Thymus (tissue), 11 donors: ENCODE measurements around the gene SLC35F3. TPM values are rescaled to one million over a fixed set of nuclear protein-coding genes. Genes with fewer than 3 reads are reported as not detected.

Experiments used
- DNase-seq, 9 donors: peaks; one replicate each; pipeline ENCODE4 v3.0.0-alpha.2; 2013; ENCODE audit warnings: low spot score in 9 of 9, low read depth in 6 of 9, missing footprints in 1 of 9
- H3K27ac ChIP-seq, 2 donors: one replicate each; pipeline ENCODE4 v1.5.1; 2013; ENCODE audit warnings: control low read depth in 1 of 2, low read depth in 1 of 2, low read length in 1 of 2, mild to moderate bottlenecking in 1 of 2, moderate library complexity in 1 of 2
- H3K27me3 ChIP-seq, 2 donors: one replicate each; pipeline ENCODE4 v1.5.1; 2013; ENCODE audit warnings: low read length in 1 of 2; ENCODE audit not compliant: control insufficient read depth in 2 of 2, insufficient read depth in 1 of 2
- H3K36me3 ChIP-seq, 2 donors: one replicate each; pipeline ENCODE4 v1.5.1; 2013; ENCODE audit warnings: low read length in 1 of 2, mild to moderate bottlenecking in 1 of 2, moderate library complexity in 1 of 2; ENCODE audit not compliant: control insufficient read depth in 2 of 2, insufficient read depth in 2 of 2
- H3K4me1 ChIP-seq, 2 donors: one replicate each; pipeline ENCODE4 v1.5.1; 2013; ENCODE audit warnings: low read length in 2 of 2; ENCODE audit not compliant: control insufficient read depth in 2 of 2, insufficient read depth in 2 of 2
- H3K4me3 ChIP-seq, 2 donors: one replicate each; pipeline ENCODE4 v1.5.1; 2013; ENCODE audit warnings: low read length in 2 of 2, control low read depth in 1 of 2, mild to moderate bottlenecking in 1 of 2
- H3K9me3 ChIP-seq, 2 donors: one replicate each; pipeline ENCODE4 v1.5.1; 2013; ENCODE audit warnings: low read length in 1 of 2, mild to moderate bottlenecking in 1 of 2; ENCODE audit not compliant: control insufficient read depth in 2 of 2, insufficient read depth in 1 of 2
- WGBS: extraction: QIAGEN DNeasy Blood & Tissue Kit; methylation state at CpG from one replicate; pipeline ENCODE4 v1.1.7; 2013; 5-methylcytosine and 5-hydroxymethylcytosine counted together
- polyA plus RNA-seq: library from polyadenylated mRNA; stranded (reverse); fragments of 200-250 nt; gene quantifications from one replicate; pipeline ENCODE4 v1.2.3, GENCODE V29; 2013
- total RNA-seq: library from RNA; stranded (reverse); fragments of 120-200 nt; gene quantifications from one replicate; pipeline ENCODE4 v1.2.4, GENCODE V29; 2013
- donor health status: healthy.

Gene SLC35F3
- total and polyA plus RNA-seq, 2 donors: 1.9 to 3.2 TPM

DNA sequence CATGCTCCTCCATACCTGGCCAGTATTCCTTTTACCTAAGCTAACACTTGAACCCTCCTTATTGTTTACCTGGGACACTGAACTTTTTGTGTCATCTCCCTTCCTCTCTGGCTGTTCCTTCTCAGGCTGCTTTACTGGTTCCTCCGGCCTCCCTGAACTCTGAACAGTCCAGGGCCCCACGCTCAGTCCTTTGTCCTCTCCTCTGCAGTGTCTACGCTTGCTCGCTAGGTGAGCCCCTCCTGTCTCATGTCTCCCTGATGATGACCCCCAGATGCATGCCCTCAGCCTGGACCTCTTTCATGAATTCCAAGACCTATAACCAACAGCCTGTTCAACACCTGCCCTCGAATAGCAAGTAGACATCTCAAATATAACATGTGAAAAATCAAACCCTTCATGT, 360.4 kb downstream of the SLC35F3 start:
- no peak overlapping the region for H3K27ac ChIP-seq
- no peak for DNase-seq
- no peaks in the 10 kb centered on the region for H3K4me1 ChIP-seq
- no peaks in the 10 kb centered on the region for H3K36me3 ChIP-seq
- WGBS: 97% methylated on average over 5 of the region's 5 CpGs
- no peaks in the 10 kb centered on the region for H3K27me3 ChIP-seq
- no peak overlapping the region for H3K4me3 ChIP-seq
- no peaks in the 10 kb centered on the region for H3K9me3 ChIP-seq

DNA sequence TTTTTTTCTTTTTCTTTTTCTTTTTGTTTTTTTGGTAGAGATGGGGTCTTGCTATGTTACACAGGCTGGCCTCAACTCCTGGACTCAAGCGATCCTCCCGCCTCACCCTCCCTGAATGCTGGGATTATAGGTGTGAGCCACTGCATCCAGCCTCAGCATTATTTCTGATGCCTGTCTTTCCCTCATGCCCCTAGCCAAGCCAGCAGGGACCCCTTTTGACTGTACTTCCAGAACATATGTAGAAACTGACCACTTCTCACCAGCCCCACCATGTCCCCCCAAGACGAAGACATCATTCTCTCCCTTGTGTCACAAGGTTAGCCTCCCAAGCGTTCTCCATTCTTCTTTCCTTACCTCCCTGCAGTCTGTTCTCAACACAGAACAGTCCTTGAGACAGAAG, 360.8 kb downstream of the SLC35F3 start:
- Histone ChIP-seq H3K27ac (no peak overlapping the region), H3K36me3 (no peaks in the 10 kb centered on the region), H3K9me3 (no peaks in the 10 kb centered on the region), H3K4me3 (no peak overlapping the region), H3K4me1 (no peaks in the 10 kb centered on the region), H3K27me3 (no peaks in the 10 kb centered on the region)
- no peak for DNase-seq
- WGBS: 97% methylated on average over 4 of the region's 4 CpGs

GRCh38 chr1:234265861-234266260, 361.4 kb downstream of the SLC35F3 start:
- no peaks in the 10 kb centered on the region for H3K9me3 ChIP-seq
- H3K27ac ChIP-seq: no peak overlapping the region
- H3K4me1 ChIP-seq: no peaks in the 10 kb centered on the region
- no peak overlapping the region for H3K4me3 ChIP-seq
- no peak for DNase-seq
- H3K36me3 ChIP-seq: no peaks in the 10 kb centered on the region
- no peaks in the 10 kb centered on the region for H3K27me3 ChIP-seq
- WGBS: 87% methylated on average over 1 of the region's 1 CpG

DNA sequence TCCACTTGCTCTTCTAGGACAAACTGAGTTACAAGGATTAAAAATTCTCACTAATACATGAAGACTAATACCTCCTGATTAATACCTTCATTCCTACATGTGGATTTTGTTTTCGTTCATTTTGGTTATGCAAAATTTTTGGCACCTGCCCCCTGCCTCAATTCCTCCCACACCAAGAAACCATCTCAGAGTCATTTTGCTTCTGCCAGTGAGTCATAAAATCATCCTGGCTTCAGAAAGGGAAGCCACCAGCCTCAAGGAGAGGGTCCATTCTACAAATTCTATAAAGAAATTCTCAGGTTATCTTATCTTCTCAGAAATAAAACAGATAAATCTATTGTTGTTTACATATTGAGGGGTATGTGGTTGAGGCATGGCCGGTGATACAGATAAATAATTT, 365.6 kb downstream of the SLC35F3 start:
- Histone ChIP-seq H3K27ac (no peak overlapping the region), H3K4me3 (no peak overlapping the region), H3K27me3 (no peaks in the 10 kb centered on the region), H3K9me3 (no peaks in the 10 kb centered on the region), H3K36me3 (no peaks in the 10 kb centered on the region), H3K4me1 (no peaks in the 10 kb centered on the region)
- WGBS: 98% methylated on average over 2 of the region's 2 CpGs
- no peak for DNase-seq

GRCh38 chr1:234270581-234271242, 366.2 kb downstream of the SLC35F3 start:
- H3K9me3 ChIP-seq: no peaks in the 10 kb centered on the region
- no peak overlapping the region for H3K27ac ChIP-seq
- no peak for DNase-seq
- 91% methylated on average over 6 of the region's 6 CpGs for WGBS
- no peaks in the 10 kb centered on the region for H3K4me1 ChIP-seq
- H3K27me3 ChIP-seq: no peaks in the 10 kb centered on the region
- H3K4me3 ChIP-seq: no peak overlapping the region
- no peaks in the 10 kb centered on the region for H3K36me3 ChIP-seq

DNA sequence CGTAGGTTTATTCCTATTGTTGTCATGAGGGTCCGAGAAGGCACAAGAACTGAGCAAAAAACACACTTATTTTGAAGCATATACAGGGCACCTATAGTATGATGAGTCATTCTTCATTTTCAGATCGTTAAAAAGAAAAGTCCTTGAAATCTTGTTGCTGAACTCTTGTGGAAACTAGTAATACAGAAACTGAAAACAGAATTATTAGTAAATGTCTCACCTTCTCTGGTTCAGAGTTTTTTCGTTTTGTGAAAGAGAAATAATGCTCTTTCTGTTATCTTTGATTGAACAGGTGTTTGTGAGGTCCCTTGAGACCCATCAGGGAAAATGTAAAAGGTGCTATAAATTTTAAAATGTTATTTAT, 366.7 kb downstream of the SLC35F3 start:
- no peaks in the 10 kb centered on the region for H3K36me3 ChIP-seq
- no peak overlapping the region for H3K4me3 ChIP-seq
- H3K27ac ChIP-seq: no peak overlapping the region
- no peaks in the 10 kb centered on the region for H3K27me3 ChIP-seq
- no peaks in the 10 kb centered on the region for H3K9me3 ChIP-seq
- WGBS: 79% methylated on average over 4 of the region's 4 CpGs
- DNase-seq: no peak
- no peaks in the 10 kb centered on the region for H3K4me1 ChIP-seq

DNA sequence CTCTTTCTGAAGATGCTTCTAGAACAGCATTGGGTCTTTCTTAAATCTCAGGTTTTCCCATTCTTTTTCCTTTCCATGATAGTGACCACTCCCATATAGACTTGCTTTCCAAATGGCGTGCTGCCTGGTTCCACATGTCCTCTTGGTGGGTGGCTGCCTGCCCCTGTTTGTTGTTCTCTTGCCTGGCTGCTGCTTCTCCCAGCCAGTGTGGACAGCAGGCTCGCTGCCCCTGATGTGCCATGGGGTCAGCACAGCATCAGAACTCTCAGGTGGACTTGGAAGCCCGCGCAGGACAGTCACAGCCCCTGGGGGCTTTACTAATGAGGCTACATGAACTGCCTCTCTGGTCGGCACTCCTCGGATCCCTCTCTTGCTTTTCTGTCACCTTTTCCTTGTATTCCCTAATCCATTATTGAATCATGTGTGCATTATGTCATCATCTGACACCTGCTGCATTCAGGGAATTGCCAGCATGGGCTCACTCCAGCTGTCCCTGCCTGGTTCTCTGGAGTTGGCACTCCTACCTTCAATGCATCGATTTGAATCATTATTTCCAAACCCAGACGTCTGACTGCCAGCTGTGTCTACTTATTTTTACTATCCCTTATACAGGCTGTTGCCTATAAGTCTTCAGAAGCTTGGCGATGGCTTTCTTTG, 368.3 kb downstream of the SLC35F3 start:
- Histone ChIP-seq H3K9me3 (no peaks in the 10 kb centered on the region), H3K27ac (no peak overlapping the region), H3K4me3 (no peak overlapping the region), H3K36me3 (no peaks in the 10 kb centered on the region), H3K4me1 (no peaks in the 10 kb centered on the region), H3K27me3 (no peaks in the 10 kb centered on the region)
- 97% methylated on average over 9 of the region's 9 CpGs for WGBS
- no peak for DNase-seq

DNA sequence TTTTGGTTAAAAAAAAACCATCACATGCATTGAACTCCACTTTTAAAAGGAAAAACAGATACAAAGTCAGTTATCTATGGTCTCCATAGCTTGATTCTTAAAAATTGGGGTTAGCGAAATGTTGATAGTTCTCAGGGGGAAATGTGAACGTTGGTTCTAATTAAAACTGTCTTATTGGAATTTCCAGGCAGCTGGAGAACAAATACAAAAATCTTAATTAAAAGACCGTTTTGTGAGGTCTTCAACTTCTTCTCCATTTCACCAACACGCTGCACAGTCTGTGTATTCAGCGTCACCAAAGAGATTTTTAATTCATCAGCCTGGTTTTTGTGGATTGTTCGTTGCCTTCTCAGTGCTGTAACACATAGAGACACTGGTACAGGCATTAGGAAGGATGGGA, 369.5 kb downstream of the SLC35F3 start:
- WGBS: 96% methylated on average over 6 of the region's 6 CpGs
- Histone ChIP-seq H3K27me3 (no peaks in the 10 kb centered on the region), H3K27ac (no peak overlapping the region), H3K4me3 (no peak overlapping the region), H3K4me1 (no peaks in the 10 kb centered on the region), H3K36me3 (no peaks in the 10 kb centered on the region), H3K9me3 (no peaks in the 10 kb centered on the region)
- DNase-seq: no peak

- Histone ChIP-seq H3K4me1 (no peaks in the 10 kb centered on the region), H3K27me3 (no peaks in the 10 kb centered on the region), H3K9me3 (no peaks in the 10 kb centered on the region), H3K4me3 (no peak overlapping the region), H3K27ac (no peak overlapping the region), H3K36me3 (no peaks in the 10 kb centered on the region)
- DNase-seq: no peak
- 90% methylated on average over 7 of the region's 7 CpGs for WGBS
Observed at GRCh38 chr1:234276151-234276788, 371.8 kb downstream of the SLC35F3 start.
